Right ventricle myocardium inferior (tissue), 1 donor: Measurements from ENCODE around the gene PRSS23. TPM values are rescaled to one million over a fixed set of nuclear protein-coding genes. Genes with fewer than 3 reads are reported as not detected.
"Not testable (repeated sequence)": the region's sequence is repeated elsewhere in the genome, so short reads cannot be mapped to it uniquely, and the experiment has no call there.

Experiments used
- ATAC-seq: fragments of 200-7000 bp; cut with Tn5 transposase; one replicate; pipeline ENCODE4 v1.9.1; 2020; ENCODE audit warnings: mild to moderate bottlenecking, moderate library complexity
- DNase-seq: peaks from one replicate; pipeline ENCODE4 v3.0.0; 2021; ENCODE audit errors: missing footprints
- intact Hi-C: fragments of 100-400 bp; cut with DNase I; formaldehyde crosslinking; loops from one replicate; pipeline ENCODE4 v1.11.0; 2022
- total RNA-seq: library from RNA; stranded (reverse); fragmentation: NEBNext Ultra II Directional; extraction: Animal tissue kit (Norgen Biotek cat#: 25700); gene quantifications from one replicate; pipeline ENCODE4 v1.2.1, GENCODE V29; 2021
- donor health status: DM: no; HTN: yes; CAD: no; lungs with severe emphysema.

Gene PRSS23
- total RNA-seq, 1 donor from 2014 or later: 7.2 TPM

- DNase-seq (no peak), ATAC-seq (no peak)
- intact Hi-C loops: no loop called here
Measured at GRCh38 chr11:86807360-86807759, 7.0 kb downstream of the PRSS23 start.

- ATAC-seq (no peak), DNase-seq (no peak)
- intact Hi-C loops: no loop called here
Measured at GRCh38 chr11:86809561-86809960, 9.2 kb downstream of the PRSS23 start.

- DNase-seq (no peak), ATAC-seq (no peak)
- intact Hi-C loops: loop anchor here (10.0 kb wide), 1 partner anchor 955 kb away; the partner anchor contains the start of gene CCDC83
Measured at GRCh38 chr11:86810288-86810687, 9.9 kb downstream of the PRSS23 start.

- ATAC-seq: no peak
- intact Hi-C loops: loop anchor here (10.0 kb wide), 1 partner anchor 957 kb away; the partner anchor contains the start of gene CCDC83
- DNase-seq: no peak
Measured at GRCh38 chr11:86811637-86812321, 11.4 kb downstream of the PRSS23 start.

GRCh38 chr11:86812322-86812670, 12.0 kb downstream of the PRSS23 start:
- intact Hi-C loops: loop anchor here (10.0 kb wide), 1 partner anchor 957 kb away; the partner anchor contains the start of gene CCDC83
- DNase-seq (no peak), ATAC-seq (no peak)

GRCh38 chr11:86812981-86813380, 12.6 kb downstream of the PRSS23 start:
- intact Hi-C loops: loop anchor here (10.0 kb wide), 1 partner anchor 958 kb away; the partner anchor contains the start of gene CCDC83
- DNase-seq (no peak), ATAC-seq (no peak)

GRCh38 chr11:86814775-86815174, 14.4 kb downstream of the PRSS23 start:
- DNase-seq: no peak
- no peak for ATAC-seq
- intact Hi-C loops: loop anchor here (10.0 kb wide), 1 partner anchor 960 kb away; the partner anchor contains the start of gene CCDC83

GRCh38 chr11:86815726-86816125, 15.4 kb downstream of the PRSS23 start:
- no peak for ATAC-seq
- no peak for DNase-seq
- intact Hi-C loops: loop anchor here (10.0 kb wide), 1 partner anchor 961 kb away; the partner anchor contains the start of gene CCDC83

GRCh38 chr11:86816251-86816726, 15.9 kb downstream of the PRSS23 start:
- intact Hi-C loops: loop anchor here (10.0 kb wide), 1 partner anchor 961 kb away; the partner anchor contains the start of gene CCDC83
- no peak for DNase-seq
- no peak for ATAC-seq

- DNase-seq (no peak), ATAC-seq (no peak)
- intact Hi-C loops: loop anchor here (1.0 to 10.0 kb wide), 3 partner anchors 210 to 964 kb away; partner anchors contain the start of gene CCDC83
Measured at GRCh38 chr11:86818462-86819192, 18.3 kb downstream of the PRSS23 start.

GRCh38 chr11:86824139-86824538, 23.8 kb downstream of the PRSS23 start:
- intact Hi-C loops, ATAC-seq, DNase-seq: not testable (repeated sequence)

- ATAC-seq, intact Hi-C loops, DNase-seq: not testable (repeated sequence)
Measured at GRCh38 chr11:86834376-86834775, 34.0 kb downstream of the PRSS23 start.

GRCh38 chr11:86844762-86845508, 44.6 kb downstream of the PRSS23 start:
- ATAC-seq, DNase-seq, intact Hi-C loops: not testable (repeated sequence)

GRCh38 chr11:86848132-86848531, 47.8 kb downstream of the PRSS23 start:
- no peak for DNase-seq
- no peak for ATAC-seq
- intact Hi-C loops: no loop called here

GRCh38 chr11:86849679-86850078, 49.3 kb downstream of the PRSS23 start:
- DNase-seq: no peak
- intact Hi-C loops: no loop called here
- no peak for ATAC-seq
